GM12878 (cell line): ENCODE results near the gene SUPT3H. TPM values are rescaled to one million over a fixed set of nuclear protein-coding genes. Genes with fewer than 3 reads are reported as not detected.

Experiments used
- ATAC-seq: fragments of 200-7000 bp; cut with Tn5 transposase; 3 replicates; pipeline ENCODE4 v1.9.1; 2020; ENCODE audit warnings: mild to moderate bottlenecking, moderate library complexity
- BruUV-seq: library from RNA; stranded (reverse); fragments of 400-500 nt; replicated peaks from 2 replicates; lab custom pipeline; 2021; lab: Mats Ljungman, UMichigan
- CTCF ChIA-PET: fragments of 300-600 bp; sonication (Branson Sonifier 250); formaldehyde crosslinking; extraction: SDS; loops from one replicate; lab custom pipeline; 2021; ENCODE audit warnings: inconsistent platforms; lab: Yijun Ruan, JAX
- POLR2A ChIA-PET: fragments of 350-600 bp; formaldehyde crosslinking; extraction: SDS; loops from one replicate; lab custom pipeline; 2021; ENCODE audit warnings: inconsistent platforms; lab: Charles Lee
- RAD21 ChIA-PET: fragments of 300-600 bp; sonication (Branson Sonifier 250); formaldehyde crosslinking; loops from one replicate; lab custom pipeline; 2023; ENCODE audit warnings: antibody characterized with exemption; ENCODE audit not compliant: unreplicated experiment; lab: Charles Lee
- SMC1A ChIA-PET: fragments of 300-600 bp; sonication (Branson Sonifier 250); formaldehyde crosslinking; loops from one replicate; lab custom pipeline; 2023; ENCODE audit not compliant: unreplicated experiment, uncharacterized antibody; lab: Charles Lee
- DNase-seq: peaks from one replicate; pipeline ENCODE4 v3.0.0-alpha.2; 2011; ENCODE audit warnings: low read depth, low spot score
- FAIRE-seq: peaks from 3 replicates; lab custom pipeline; 2011; peaks lifted over from hg19 to GRCh38; lab: Jason Lieb, UNC
- H2AFZ ChIP-seq: 2 replicates; pipeline ENCODE4 v1.6.0; 2011; ENCODE audit warnings: low read depth, low read length, control low read depth; ENCODE audit not compliant: control insufficient read depth
- H3K27ac ChIP-seq: 2 replicates; pipeline ENCODE4 v1.5.1; 2011; ENCODE audit warnings: control low read depth; ENCODE audit not compliant: control insufficient read depth, insufficient read depth
- H3K27me3 ChIP-seq, 2 experiments: replicated peaks in 1 of 2; 2 replicates each; pipeline versions ENCODE4 v1.6.0 to v1.6.1; 2011; ENCODE audit warnings: low read length in 1 of 2; ENCODE audit not compliant: control insufficient read depth in 2 of 2, insufficient read depth in 2 of 2
- H3K36me3 ChIP-seq, 2 experiments: 2 replicates each; pipeline ENCODE4 v1.5.1; 2011; ENCODE audit warnings: low read length in 1 of 2; ENCODE audit not compliant: control insufficient read depth in 2 of 2, insufficient read depth in 2 of 2
- H3K4me1 ChIP-seq: 2 replicates; pipeline ENCODE4 v1.6.1; 2011; ENCODE audit warnings: mild to moderate bottlenecking, low read length, moderate library complexity, mixed read lengths; ENCODE audit not compliant: control insufficient read depth, insufficient read depth
- H3K4me2 ChIP-seq: 2 replicates; pipeline ENCODE4 v1.6.0; 2011; ENCODE audit warnings: control low read depth; ENCODE audit not compliant: control insufficient read depth, insufficient read depth
- H3K4me3 ChIP-seq: fragments of 200-600 bp; sonication (generic); 2 replicates; pipeline ENCODE4 v1.5.1; 2016
- H3K79me2 ChIP-seq: 2 replicates; pipeline ENCODE4 v1.6.0; 2011; ENCODE audit warnings: low read length; ENCODE audit not compliant: control insufficient read depth, insufficient read depth
- H3K9ac ChIP-seq: 2 replicates; pipeline ENCODE4 v1.8.0; 2011; ENCODE audit warnings: low read length, control low read depth, mixed read lengths; ENCODE audit not compliant: control insufficient read depth, insufficient read depth
- H3K9me3 ChIP-seq: replicated peaks from 3 replicates; pipeline ENCODE4 v1.5.1; 2011; ENCODE audit warnings: mild to moderate bottlenecking, low read length; ENCODE audit not compliant: control insufficient read depth, insufficient read depth
- H4K20me1 ChIP-seq: 2 replicates; pipeline ENCODE4 v1.6.0; 2011; ENCODE audit not compliant: control insufficient read depth, insufficient read depth
- CHD1 ChIP-seq: IDR thresholded peaks from 2 replicates; pipeline ENCODE4 v1.6.1; 2012; ENCODE audit warnings: low read depth, low read length, improper control_type of control experiment
- EP300 ChIP-seq, 2 experiments: fragments of 150-350 bp in 1 of 2; IDR thresholded peaks; 2 replicates each; pipeline ENCODE4 v1.6.1; 2011 to 2012; ENCODE audit warnings: low read depth in 2 of 2, low read length in 2 of 2, borderline replicate concordance in 1 of 2, improper control_type of control experiment in 1 of 2, inconsistent platforms in 1 of 2; ENCODE audit not compliant: control insufficient read depth in 1 of 2
- SUPT20H ChIP-seq: IDR thresholded peaks from 2 replicates; pipeline ENCODE4 v1.6.1; 2011; ENCODE audit warnings: low read depth, mild to moderate bottlenecking, low read length, moderate library complexity, borderline replicate concordance; ENCODE audit not compliant: control insufficient read depth
- WGBS: methylation state at CpG from one replicate; pipeline ENCODE4 v1.1.6; 2016; ENCODE audit warnings: low lambda C conversion rate; ENCODE audit not compliant: insufficient replicate concordance, insufficient coverage; ENCODE audit errors: missing lambda C conversion rate; 5-methylcytosine and 5-hydroxymethylcytosine counted together
- in situ Hi-C: fragments of 300-500 bp; cut with MboI; formaldehyde crosslinking; loops from 9 replicates; pipeline ENCODE4 v1.14.3; 2018; ENCODE audit warnings: mixed read lengths
- intact Hi-C: fragments of 100-400 bp; cut with micrococcal nuclease; formaldehyde crosslinking; loops from one replicate; pipeline ENCODE4 v1.14.2; 2022; ENCODE audit not compliant: unreplicated experiment
- polyA plus RNA-seq, 11 experiments: library from polyadenylated mRNA; depleted of rRNA in 4 of 11; unstranded in 6 of 11; stranded (reverse) in 5 of 11; fragments of >200 nt; fragmentation: Nextera tagmentation in 4 of 11; fragmentation: Illumina TruSeq in 1 of 11; extraction: Ambion mirVana in 4 of 11; extraction: Trizol in 1 of 11; gene quantifications; 1 replicate in 1 of 11; 2 replicates in 10 of 11; pipeline versions ENCODE4 v1.2.1 to v1.2.3, GENCODE V29; 2011 to 2016; ENCODE audit warnings: inconsistent platforms in 2 of 11, missing spikeins in 2 of 11, low read depth in 1 of 11
- total RNA-seq, 4 experiments: library from RNA; depleted of rRNA in 3 of 4; stranded (reverse); fragments of >200 nt in 3 of 4; fragmentation: Illumina TruSeq in 1 of 4; extraction: Trizol in 1 of 4; gene quantifications; 2 replicates each; pipeline versions ENCODE4 v1.2.1 to v1.2.3, GENCODE V29; 2013 to 2021
- TF ChIP-seq, protein P1 (sequence below): IDR thresholded peaks from 2 replicates; pipeline ENCODE4 v1.6.1; 2012; ENCODE audit warnings: improper control_type of control experiment, low read depth, low read length; ENCODE audit not compliant: insufficient replicate concordance
- TF ChIP-seq, protein P2 (sequence below): fragments of 450-650 bp; IDR thresholded peaks from 2 replicates; pipeline ENCODE4 v1.6.1; 2016; ENCODE audit warnings: mild to moderate bottlenecking
- TF ChIP-seq, protein P3 (sequence below): fragments of 450-650 bp; IDR thresholded peaks from 2 replicates; pipeline ENCODE4 v1.6.1; 2017; ENCODE audit warnings: mild to moderate bottlenecking, moderate library complexity

Gene SUPT3H
- total and polyA plus RNA-seq, 10 of the 15 experiments (the other 5 are each of a cell fraction or from before 2014, with no cell fraction given), result 0.51 to 3.7 (median 2.0) TPM

DNA sequence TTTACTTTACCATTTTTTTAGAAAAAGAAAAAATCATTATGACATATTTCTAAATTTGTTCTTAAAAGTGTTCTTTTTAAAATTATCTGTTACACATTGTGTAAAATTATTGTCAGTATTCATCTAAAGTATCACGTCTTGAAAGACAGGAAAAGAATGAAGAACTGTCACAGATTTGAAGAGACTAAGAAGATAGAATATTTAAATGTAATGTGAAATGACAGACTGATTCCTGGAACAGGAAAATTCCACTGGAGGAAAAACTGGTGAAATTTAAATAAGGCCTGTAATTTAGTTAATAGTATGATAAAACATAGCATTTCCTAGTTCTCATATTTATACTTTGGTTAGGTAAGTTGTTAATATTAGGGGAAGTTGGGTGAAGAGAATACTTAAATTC lies 102.4 kb downstream of the SUPT3H start:
- H3K79me2 ChIP-seq, result no peaks in the 10 kb centered on the region
- DNase-seq, result no peak
- BruUV-seq, result no TSS peak
- TF ChIP-seq EP300 (IDR thresholded peaks at IDR 0.05; ENCODE audit: borderline replicate concordance in 1 of 2, control insufficient read depth in 1 of 2, low read depth in 2 of 2, low read length in 2 of 2) (no peak), CHD1 (no peak)
- no peaks in the 10 kb centered on the region for H4K20me1 ChIP-seq
- H3K36me3 ChIP-seq, result no peaks in the 10 kb centered on the region
- no peaks in the 10 kb centered on the region for H3K4me1 ChIP-seq
- ChIA-PET POLR2A (no interaction called here), CTCF (no interaction called here), SMC1A (no interaction called here), RAD21 (no interaction called here)
- intact Hi-C loops (no loop called here), in situ Hi-C loops (no loop called here)
- H3K27ac ChIP-seq, result no peak overlapping the region
- H3K27me3 ChIP-seq, result no peaks in the 10 kb centered on the region
- H3K4me3 ChIP-seq, result no peak overlapping the region
- ATAC-seq, result no peak
- FAIRE-seq, result no peak
- H3K9me3 ChIP-seq, result no peaks in the 10 kb centered on the region
- WGBS, result 43% methylated on average over 1 of the region's 1 CpG
- H3K4me2 ChIP-seq, result no peak overlapping the region
- H2AFZ ChIP-seq, result no peak overlapping the region
- H3K9ac ChIP-seq, result no peak overlapping the region

DNA sequence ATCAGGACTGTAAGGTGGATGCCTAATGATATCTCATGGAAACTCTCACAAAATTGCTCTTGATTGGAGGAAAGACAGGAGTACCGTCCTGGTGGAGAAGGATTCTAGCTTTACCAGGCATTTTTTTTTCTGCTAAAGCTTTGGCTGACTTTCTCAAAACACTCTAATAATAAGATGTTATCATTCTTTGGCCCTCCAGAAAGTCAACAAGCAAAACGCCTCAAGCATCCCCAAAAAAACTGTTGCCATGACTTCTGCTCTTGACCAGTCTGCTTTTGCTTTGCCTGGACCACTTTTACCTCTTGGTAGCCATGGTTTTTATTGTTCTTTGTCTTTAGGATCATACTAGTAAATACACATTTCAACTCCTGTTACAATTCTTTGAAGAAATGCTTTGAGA lies 105.1 kb downstream of the SUPT3H start:
- ChIA-PET SMC1A (no interaction called here), POLR2A (no interaction called here), CTCF (no interaction called here), RAD21 (no interaction called here)
- DNase-seq (no peak), ATAC-seq (no peak), FAIRE-seq (no peak)
- no peak overlapping the region for H3K4me3 ChIP-seq
- no peak overlapping the region for H3K9ac ChIP-seq
- no peak overlapping the region for H3K4me2 ChIP-seq
- no peaks in the 10 kb centered on the region for H3K79me2 ChIP-seq
- no TSS peak for BruUV-seq
- WGBS, result 34% methylated on average over 2 of the region's 2 CpGs
- intact Hi-C loops (no loop called here), in situ Hi-C loops (no loop called here)
- H3K4me1 ChIP-seq, result no peaks in the 10 kb centered on the region
- H3K9me3 ChIP-seq, result no peaks in the 10 kb centered on the region
- no peak overlapping the region for H3K27ac ChIP-seq
- H3K36me3 ChIP-seq, result no peaks in the 10 kb centered on the region
- no peaks in the 10 kb centered on the region for H4K20me1 ChIP-seq
- H3K27me3 ChIP-seq, result no peaks in the 10 kb centered on the region
- H2AFZ ChIP-seq, result no peak overlapping the region
- TF ChIP-seq, protein P1, sequence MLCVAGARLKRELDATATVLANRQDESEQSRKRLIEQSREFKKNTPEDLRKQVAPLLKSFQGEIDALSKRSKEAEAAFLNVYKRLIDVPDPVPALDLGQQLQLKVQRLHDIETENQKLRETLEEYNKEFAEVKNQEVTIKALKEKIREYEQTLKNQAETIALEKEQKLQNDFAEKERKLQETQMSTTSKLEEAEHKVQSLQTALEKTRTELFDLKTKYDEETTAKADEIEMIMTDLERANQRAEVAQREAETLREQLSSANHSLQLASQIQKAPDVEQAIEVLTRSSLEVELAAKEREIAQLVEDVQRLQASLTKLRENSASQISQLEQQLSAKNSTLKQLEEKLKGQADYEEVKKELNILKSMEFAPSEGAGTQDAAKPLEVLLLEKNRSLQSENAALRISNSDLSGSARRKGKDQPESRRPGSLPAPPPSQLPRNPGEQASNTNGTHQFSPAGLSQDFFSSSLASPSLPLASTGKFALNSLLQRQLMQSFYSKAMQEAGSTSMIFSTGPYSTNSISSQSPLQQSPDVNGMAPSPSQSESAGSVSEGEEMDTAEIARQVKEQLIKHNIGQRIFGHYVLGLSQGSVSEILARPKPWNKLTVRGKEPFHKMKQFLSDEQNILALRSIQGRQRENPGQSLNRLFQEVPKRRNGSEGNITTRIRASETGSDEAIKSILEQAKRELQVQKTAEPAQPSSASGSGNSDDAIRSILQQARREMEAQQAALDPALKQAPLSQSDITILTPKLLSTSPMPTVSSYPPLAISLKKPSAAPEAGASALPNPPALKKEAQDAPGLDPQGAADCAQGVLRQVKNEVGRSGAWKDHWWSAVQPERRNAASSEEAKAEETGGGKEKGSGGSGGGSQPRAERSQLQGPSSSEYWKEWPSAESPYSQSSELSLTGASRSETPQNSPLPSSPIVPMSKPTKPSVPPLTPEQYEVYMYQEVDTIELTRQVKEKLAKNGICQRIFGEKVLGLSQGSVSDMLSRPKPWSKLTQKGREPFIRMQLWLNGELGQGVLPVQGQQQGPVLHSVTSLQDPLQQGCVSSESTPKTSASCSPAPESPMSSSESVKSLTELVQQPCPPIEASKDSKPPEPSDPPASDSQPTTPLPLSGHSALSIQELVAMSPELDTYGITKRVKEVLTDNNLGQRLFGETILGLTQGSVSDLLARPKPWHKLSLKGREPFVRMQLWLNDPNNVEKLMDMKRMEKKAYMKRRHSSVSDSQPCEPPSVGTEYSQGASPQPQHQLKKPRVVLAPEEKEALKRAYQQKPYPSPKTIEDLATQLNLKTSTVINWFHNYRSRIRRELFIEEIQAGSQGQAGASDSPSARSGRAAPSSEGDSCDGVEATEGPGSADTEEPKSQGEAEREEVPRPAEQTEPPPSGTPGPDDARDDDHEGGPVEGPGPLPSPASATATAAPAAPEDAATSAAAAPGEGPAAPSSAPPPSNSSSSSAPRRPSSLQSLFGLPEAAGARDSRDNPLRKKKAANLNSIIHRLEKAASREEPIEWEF, result no peak
- TF ChIP-seq, protein P2, sequence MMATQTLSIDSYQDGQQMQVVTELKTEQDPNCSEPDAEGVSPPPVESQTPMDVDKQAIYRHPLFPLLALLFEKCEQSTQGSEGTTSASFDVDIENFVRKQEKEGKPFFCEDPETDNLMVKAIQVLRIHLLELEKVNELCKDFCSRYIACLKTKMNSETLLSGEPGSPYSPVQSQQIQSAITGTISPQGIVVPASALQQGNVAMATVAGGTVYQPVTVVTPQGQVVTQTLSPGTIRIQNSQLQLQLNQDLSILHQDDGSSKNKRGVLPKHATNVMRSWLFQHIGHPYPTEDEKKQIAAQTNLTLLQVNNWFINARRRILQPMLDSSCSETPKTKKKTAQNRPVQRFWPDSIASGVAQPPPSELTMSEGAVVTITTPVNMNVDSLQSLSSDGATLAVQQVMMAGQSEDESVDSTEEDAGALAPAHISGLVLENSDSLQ, result no peak
- TF ChIP-seq, protein P3, sequence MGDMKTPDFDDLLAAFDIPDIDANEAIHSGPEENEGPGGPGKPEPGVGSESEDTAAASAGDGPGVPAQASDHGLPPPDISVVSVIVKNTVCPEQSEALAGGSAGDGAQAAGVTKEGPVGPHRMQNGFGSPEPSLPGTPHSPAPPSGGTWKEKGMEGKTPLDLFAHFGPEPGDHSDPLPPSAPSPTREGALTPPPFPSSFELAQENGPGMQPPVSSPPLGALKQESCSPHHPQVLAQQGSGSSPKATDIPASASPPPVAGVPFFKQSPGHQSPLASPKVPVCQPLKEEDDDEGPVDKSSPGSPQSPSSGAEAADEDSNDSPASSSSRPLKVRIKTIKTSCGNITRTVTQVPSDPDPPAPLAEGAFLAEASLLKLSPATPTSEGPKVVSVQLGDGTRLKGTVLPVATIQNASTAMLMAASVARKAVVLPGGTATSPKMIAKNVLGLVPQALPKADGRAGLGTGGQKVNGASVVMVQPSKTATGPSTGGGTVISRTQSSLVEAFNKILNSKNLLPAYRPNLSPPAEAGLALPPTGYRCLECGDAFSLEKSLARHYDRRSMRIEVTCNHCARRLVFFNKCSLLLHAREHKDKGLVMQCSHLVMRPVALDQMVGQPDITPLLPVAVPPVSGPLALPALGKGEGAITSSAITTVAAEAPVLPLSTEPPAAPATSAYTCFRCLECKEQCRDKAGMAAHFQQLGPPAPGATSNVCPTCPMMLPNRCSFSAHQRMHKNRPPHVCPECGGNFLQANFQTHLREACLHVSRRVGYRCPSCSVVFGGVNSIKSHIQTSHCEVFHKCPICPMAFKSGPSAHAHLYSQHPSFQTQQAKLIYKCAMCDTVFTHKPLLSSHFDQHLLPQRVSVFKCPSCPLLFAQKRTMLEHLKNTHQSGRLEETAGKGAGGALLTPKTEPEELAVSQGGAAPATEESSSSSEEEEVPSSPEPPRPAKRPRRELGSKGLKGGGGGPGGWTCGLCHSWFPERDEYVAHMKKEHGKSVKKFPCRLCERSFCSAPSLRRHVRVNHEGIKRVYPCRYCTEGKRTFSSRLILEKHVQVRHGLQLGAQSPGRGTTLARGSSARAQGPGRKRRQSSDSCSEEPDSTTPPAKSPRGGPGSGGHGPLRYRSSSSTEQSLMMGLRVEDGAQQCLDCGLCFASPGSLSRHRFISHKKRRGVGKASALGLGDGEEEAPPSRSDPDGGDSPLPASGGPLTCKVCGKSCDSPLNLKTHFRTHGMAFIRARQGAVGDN, result no peak
- no peak for TF ChIP-seq SUPT20H
